Medulla oblongata (tissue), 1 donor: ENCODE measurements around the gene GP5.

Experiments used
- DNase-seq: peaks from one replicate; pipeline ENCODE4 v3.0.0-alpha.2; 2015; ENCODE audit errors: extremely low spot score

GP5 gene

GRCh38 chr3:194399166-194399565, at the start of gene GP5:
GP5 (minus strand) TSS chr3:194399266; CDS start chr3:194398282, 984 bp downstream.
- no peak for DNase-seq

GRCh38 chr3:194447657-194448056, 48.6 kb upstream of the GP5 start:
- DNase-seq: no peak

GRCh38 chr3:194447161-194447560, 48.1 kb upstream of the GP5 start:
- DNase-seq: no peak

- no peak for DNase-seq
These were observed 47.7 kb upstream of the GP5 start for GRCh38 chr3:194446754-194447153.

GRCh38 chr3:194446172-194446571, 47.1 kb upstream of the GP5 start:
- no peak for DNase-seq

GRCh38 chr3:194443901-194444300, 44.8 kb upstream of the GP5 start:
- no peak for DNase-seq

- DNase-seq: no peak
These were observed 41.7 kb upstream of the GP5 start for GRCh38 chr3:194440756-194441155.

GRCh38 chr3:194439881-194440550, 41.0 kb upstream of the GP5 start:
- no peak for DNase-seq

GRCh38 chr3:194434503-194434902, 35.4 kb upstream of the GP5 start:
- no peak for DNase-seq

GRCh38 chr3:194431554-194431953, 32.5 kb upstream of the GP5 start:
- no peak for DNase-seq

GRCh38 chr3:194425399-194425798, 26.3 kb upstream of the GP5 start:
- DNase-seq: no peak

GRCh38 chr3:194424953-194425352, 25.9 kb upstream of the GP5 start:
- DNase-seq: no peak

- DNase-seq: no peak
These were observed 25.3 kb upstream of the GP5 start for GRCh38 chr3:194424373-194424772.

- no peak for DNase-seq
These were observed 24.3 kb upstream of the GP5 start for GRCh38 chr3:194423317-194423716.

- DNase-seq: no peak
These were observed 23.1 kb upstream of the GP5 start for GRCh38 chr3:194422188-194422587.

- DNase-seq: no peak
These were observed 19.6 kb upstream of the GP5 start for GRCh38 chr3:194418671-194419070.

GRCh38 chr3:194407423-194407822, 8.4 kb upstream of the GP5 start:
- DNase-seq: no peak

- no peak for DNase-seq
These were observed 6.7 kb upstream of the GP5 start for GRCh38 chr3:194405766-194406165.

- DNase-seq: peak; percentile 65
These were observed 5.5 kb upstream of the GP5 start for GRCh38 chr3:194404365-194405140.

- DNase-seq: no peak
These were observed 2.8 kb upstream of the GP5 start for GRCh38 chr3:194401868-194402329.

- no peak for DNase-seq
These were observed 2.3 kb upstream of the GP5 start for GRCh38 chr3:194401346-194401745.

GRCh38 chr3:194399874-194400411, 877 bp upstream of the GP5 start:
- no peak for DNase-seq

- no peak for DNase-seq
These were observed 1.2 kb downstream of the GP5 start for GRCh38 chr3:194397757-194398312.
